Caco-2 (cell line): ENCODE results near the gene XPR1. TPM values are rescaled to one million over a fixed set of nuclear protein-coding genes. Genes with fewer than 3 reads are reported as not detected.

Experiments
- BruUV-seq: library from RNA; stranded (reverse); fragments of 400-500 nt; replicated peaks from 2 replicates; lab custom pipeline; 2021; lab: Mats Ljungman, UMichigan
- CTCF ChIA-PET: fragments of 300-600 bp; sonication (Branson Sonifier 250); formaldehyde crosslinking; loops from one replicate; lab custom pipeline; 2022; ENCODE audit warnings: antibody characterized with exemption; lab: Charles Lee
- POLR2A ChIA-PET: fragments of 300-600 bp; sonication (Branson Sonifier 250); formaldehyde crosslinking; loops from one replicate; lab custom pipeline; 2022; ENCODE audit warnings: antibody characterized with exemption; lab: Charles Lee
- DNase-seq, 2 experiments: peaks; one replicate each; pipeline versions ENCODE4 v3.0.0 to v3.0.0-alpha.2; 2020 to 2022
- H3K27me3 ChIP-seq: replicated peaks from 2 replicates; pipeline ENCODE4 v1.6.0; 2011; ENCODE audit warnings: low read length; ENCODE audit not compliant: control insufficient read depth, insufficient read depth
- H3K36me3 ChIP-seq: 2 replicates; pipeline ENCODE4 v1.5.1; 2011; ENCODE audit warnings: low read length; ENCODE audit not compliant: control insufficient read depth, insufficient read depth
- H3K4me1 ChIP-seq: fragments of 250-450 bp; sonication (Bioruptor Pico); 2 replicates; pipeline ENCODE4 v1.5.1; 2020; ENCODE audit warnings: mild to moderate bottlenecking
- H3K4me3 ChIP-seq: 2 replicates; pipeline ENCODE4 v1.5.1; 2011; ENCODE audit warnings: low read depth, mild to moderate bottlenecking, control low read depth, low read length
- H3K9me3 ChIP-seq: fragments of 250-450 bp; sonication (Bioruptor Pico); 2 replicates; pipeline ENCODE4 v1.5.1; 2020; ENCODE audit warnings: mild to moderate bottlenecking, moderate library complexity
- H3K27ac Mint-ChIP-seq: one replicate; pipeline ENCODE4 v1.8.0; 2022; ENCODE audit warnings: mixed read lengths; ENCODE audit not compliant: unreplicated experiment
- H3K27me3 Mint-ChIP-seq: one replicate; pipeline ENCODE4 v1.8.0; 2022; ENCODE audit warnings: mixed read lengths; ENCODE audit not compliant: insufficient read depth, unreplicated experiment
- H3K36me3 Mint-ChIP-seq: one replicate; pipeline ENCODE4 v1.8.0; 2022; ENCODE audit warnings: mild to moderate bottlenecking, mixed read lengths; ENCODE audit not compliant: insufficient read depth, unreplicated experiment
- H3K4me1 Mint-ChIP-seq: one replicate; pipeline ENCODE4 v1.8.0; 2022; ENCODE audit warnings: low read depth, mixed read lengths; ENCODE audit not compliant: unreplicated experiment
- H3K4me3 Mint-ChIP-seq: one replicate; pipeline ENCODE4 v1.8.0; 2022; ENCODE audit warnings: mild to moderate bottlenecking, moderate library complexity, mixed read lengths; ENCODE audit not compliant: unreplicated experiment
- H3K9me3 Mint-ChIP-seq: one replicate; pipeline ENCODE4 v1.8.0; 2022; ENCODE audit warnings: mixed read lengths; ENCODE audit not compliant: unreplicated experiment
- intact Hi-C: fragments of 100-400 bp; cut with micrococcal nuclease; formaldehyde crosslinking; loops from one replicate; pipeline ENCODE4 v1.10.0; 2022; ENCODE audit not compliant: unreplicated experiment
- total RNA-seq: library from RNA; stranded (reverse); gene quantifications from 2 replicates; pipeline ENCODE4 v1.2.3, GENCODE V29; 2022
- TF ChIP-seq, protein P1 (sequence below), 2 experiments: fragments of 200-600 bp in 1 of 2; IDR thresholded peaks; 1 replicate in 1 of 2; 2 replicates in 1 of 2; pipeline versions ENCODE4 v1.5.1 to v1.8.0; 2011 to 2022; ENCODE audit warnings: antibody characterized with exemption in 1 of 2, control low read depth in 1 of 2, inconsistent platforms in 1 of 2, low read depth in 1 of 2, low read length in 1 of 2, mild to moderate bottlenecking in 1 of 2, moderate library complexity in 1 of 2; ENCODE audit not compliant: insufficient read depth in 1 of 2, severe bottlenecking in 1 of 2, unreplicated experiment in 1 of 2

Gene XPR1
- total RNA-seq, 1 experiment from 2014 or later = 34.4 TPM

DNA sequence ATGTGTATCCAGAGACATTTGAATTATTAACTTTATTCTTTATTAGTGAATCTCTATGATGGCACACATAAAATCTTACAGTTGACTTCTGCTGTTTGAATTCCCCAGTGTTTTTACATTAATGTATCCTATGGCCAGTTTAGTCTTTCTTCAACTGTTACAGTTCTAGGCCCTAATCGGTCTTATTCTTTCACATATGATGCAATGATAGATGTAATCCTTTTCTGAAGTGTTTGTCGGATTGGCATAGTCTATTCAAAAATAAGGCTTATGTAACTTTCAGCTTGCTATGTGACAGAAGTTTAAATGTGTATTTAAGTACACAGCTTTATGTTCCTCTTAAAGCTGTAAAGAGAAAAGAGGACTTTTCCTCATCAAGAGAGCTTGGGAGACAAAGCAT lies 254.5 kb downstream of the XPR1 start:
- Mint-ChIP-seq H3K27me3 (no peaks in the 10 kb centered on the region), H3K27ac (no peak overlapping the region), H3K4me3 (no peak overlapping the region), H3K36me3 (peaks cover 7% of the 10 kb centered on the region), H3K9me3 (no peaks in the 10 kb centered on the region), H3K4me1 (peaks cover 25% of the 10 kb centered on the region)
- TF ChIP-seq, protein P1, sequence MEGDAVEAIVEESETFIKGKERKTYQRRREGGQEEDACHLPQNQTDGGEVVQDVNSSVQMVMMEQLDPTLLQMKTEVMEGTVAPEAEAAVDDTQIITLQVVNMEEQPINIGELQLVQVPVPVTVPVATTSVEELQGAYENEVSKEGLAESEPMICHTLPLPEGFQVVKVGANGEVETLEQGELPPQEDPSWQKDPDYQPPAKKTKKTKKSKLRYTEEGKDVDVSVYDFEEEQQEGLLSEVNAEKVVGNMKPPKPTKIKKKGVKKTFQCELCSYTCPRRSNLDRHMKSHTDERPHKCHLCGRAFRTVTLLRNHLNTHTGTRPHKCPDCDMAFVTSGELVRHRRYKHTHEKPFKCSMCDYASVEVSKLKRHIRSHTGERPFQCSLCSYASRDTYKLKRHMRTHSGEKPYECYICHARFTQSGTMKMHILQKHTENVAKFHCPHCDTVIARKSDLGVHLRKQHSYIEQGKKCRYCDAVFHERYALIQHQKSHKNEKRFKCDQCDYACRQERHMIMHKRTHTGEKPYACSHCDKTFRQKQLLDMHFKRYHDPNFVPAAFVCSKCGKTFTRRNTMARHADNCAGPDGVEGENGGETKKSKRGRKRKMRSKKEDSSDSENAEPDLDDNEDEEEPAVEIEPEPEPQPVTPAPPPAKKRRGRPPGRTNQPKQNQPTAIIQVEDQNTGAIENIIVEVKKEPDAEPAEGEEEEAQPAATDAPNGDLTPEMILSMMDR (IDR thresholded peaks at IDR 0.05; ENCODE audit: insufficient read depth in 1 of 2, low read depth in 1 of 2, low read length in 1 of 2, severe bottlenecking in 1 of 2, unreplicated experiment in 1 of 2) = no peak
- Histone ChIP-seq H3K4me3 (no peak overlapping the region), H3K4me1 (peaks cover 23% of the 10 kb centered on the region), H3K27me3 (no peaks in the 10 kb centered on the region), H3K9me3 (no peaks in the 10 kb centered on the region), H3K36me3 (no peaks in the 10 kb centered on the region)
- DNase-seq = no peak
- CTCF ChIA-PET = no interaction called here
- POLR2A ChIA-PET = no interaction called here
- no TSS peak for BruUV-seq
- intact Hi-C loops = loop anchor here (10.0 kb wide), 1 partner anchor 68 kb away; no protein-coding TSS in a partner anchor

DNA sequence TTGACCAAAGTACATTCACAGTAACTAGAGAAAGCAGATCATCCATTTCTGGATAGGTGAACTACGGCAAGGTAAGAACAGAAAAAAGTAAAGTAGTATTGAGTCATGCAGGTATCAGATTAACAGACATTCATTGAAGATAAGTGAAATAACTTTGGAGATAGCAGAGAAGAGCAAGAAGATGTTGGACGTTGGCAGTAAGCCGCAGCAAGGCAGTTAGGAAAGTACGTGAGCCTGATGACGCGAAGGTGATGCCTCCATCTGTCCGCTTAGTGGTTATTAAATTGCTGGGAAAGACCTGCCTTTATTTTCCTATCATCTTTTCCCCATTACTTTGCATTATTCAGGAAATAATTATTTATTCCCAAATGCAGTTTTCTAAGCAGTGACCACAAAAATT lies 256.0 kb downstream of the XPR1 start:
- H3K9me3 Mint-ChIP-seq = no peaks in the 10 kb centered on the region
- intact Hi-C loops = loop anchor here (10.0 kb wide), 1 partner anchor 67 kb away; no protein-coding TSS in a partner anchor
- H3K4me3 Mint-ChIP-seq = no peak overlapping the region
- peaks cover 13% of the 10 kb centered on the region for H3K4me1 Mint-ChIP-seq
- no peaks in the 10 kb centered on the region for H3K9me3 ChIP-seq
- H3K4me3 ChIP-seq = no peak overlapping the region
- ChIA-PET POLR2A (no interaction called here), CTCF (no interaction called here)
- H3K36me3 Mint-ChIP-seq = no peaks in the 10 kb centered on the region
- no peak for DNase-seq
- no TSS peak for BruUV-seq
- H3K4me1 ChIP-seq = peaks cover 15% of the 10 kb centered on the region
- no peaks in the 10 kb centered on the region for H3K36me3 ChIP-seq
- peak overlapping the region; percentile 4 for H3K27ac Mint-ChIP-seq
- no peaks in the 10 kb centered on the region for H3K27me3 Mint-ChIP-seq
- H3K27me3 ChIP-seq = no peaks in the 10 kb centered on the region
- TF ChIP-seq, protein P1 (IDR thresholded peaks at IDR 0.05; ENCODE audit: insufficient read depth in 1 of 2, low read depth in 1 of 2, low read length in 1 of 2, severe bottlenecking in 1 of 2, unreplicated experiment in 1 of 2) = no peak

DNA sequence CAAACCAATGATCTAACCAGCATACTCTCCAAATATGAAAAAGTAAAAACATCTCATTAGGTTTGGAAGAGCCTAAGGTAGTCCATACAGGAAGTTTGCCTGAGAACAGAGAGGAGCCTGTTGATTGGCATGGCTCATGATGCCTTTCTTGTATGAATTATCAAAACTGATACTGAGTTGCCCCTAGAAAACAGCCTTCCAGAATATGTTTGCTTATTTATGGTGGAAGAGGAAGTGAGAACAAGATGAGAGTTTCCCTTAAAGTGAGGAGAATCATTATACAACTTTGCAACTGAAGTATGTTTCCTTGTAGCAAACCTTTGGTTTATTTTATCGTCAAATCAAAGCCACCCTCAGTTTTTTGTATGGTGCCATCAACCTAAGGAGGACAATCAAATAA lies 257.0 kb downstream of the XPR1 start:
- BruUV-seq = no TSS peak
- H3K27me3 Mint-ChIP-seq = no peaks in the 10 kb centered on the region
- intact Hi-C loops = loop anchor here (10.0 kb wide), 1 partner anchor 66 kb away; no protein-coding TSS in a partner anchor

More for the DNA sequence above, 257.0 kb downstream of the XPR1 start:
- POLR2A ChIA-PET = no interaction called here
- H3K27ac Mint-ChIP-seq = no peak overlapping the region
- no peaks in the 10 kb centered on the region for H3K9me3 Mint-ChIP-seq
- Histone ChIP-seq H3K36me3 (no peaks in the 10 kb centered on the region), H3K4me3 (no peak overlapping the region), H3K4me1 (peaks cover 15% of the 10 kb centered on the region), H3K9me3 (no peaks in the 10 kb centered on the region), H3K27me3 (no peaks in the 10 kb centered on the region)
- CTCF ChIA-PET = no interaction called here
- peaks cover 12% of the 10 kb centered on the region for H3K4me1 Mint-ChIP-seq
- H3K36me3 Mint-ChIP-seq = no peaks in the 10 kb centered on the region
- H3K4me3 Mint-ChIP-seq = no peak overlapping the region
- TF ChIP-seq, protein P1 (IDR thresholded peaks at IDR 0.05; ENCODE audit: insufficient read depth in 1 of 2, low read depth in 1 of 2, low read length in 1 of 2, severe bottlenecking in 1 of 2, unreplicated experiment in 1 of 2) = no peak
- no peak for DNase-seq
